Hippocampal formation (tissue), 2 donors: ENCODE measurements around the gene GAREM2.
"Not testable (repeated sequence)": the region's sequence is repeated elsewhere in the genome, so short reads cannot be mapped to it uniquely, and the experiment has no call there.

ENCODE experiments used
- DNase-seq, 2 donors: peaks; one replicate each; lab custom pipeline; 2025; lab: John Stamatoyannopoulos, UW

Gene GAREM2

DNA sequence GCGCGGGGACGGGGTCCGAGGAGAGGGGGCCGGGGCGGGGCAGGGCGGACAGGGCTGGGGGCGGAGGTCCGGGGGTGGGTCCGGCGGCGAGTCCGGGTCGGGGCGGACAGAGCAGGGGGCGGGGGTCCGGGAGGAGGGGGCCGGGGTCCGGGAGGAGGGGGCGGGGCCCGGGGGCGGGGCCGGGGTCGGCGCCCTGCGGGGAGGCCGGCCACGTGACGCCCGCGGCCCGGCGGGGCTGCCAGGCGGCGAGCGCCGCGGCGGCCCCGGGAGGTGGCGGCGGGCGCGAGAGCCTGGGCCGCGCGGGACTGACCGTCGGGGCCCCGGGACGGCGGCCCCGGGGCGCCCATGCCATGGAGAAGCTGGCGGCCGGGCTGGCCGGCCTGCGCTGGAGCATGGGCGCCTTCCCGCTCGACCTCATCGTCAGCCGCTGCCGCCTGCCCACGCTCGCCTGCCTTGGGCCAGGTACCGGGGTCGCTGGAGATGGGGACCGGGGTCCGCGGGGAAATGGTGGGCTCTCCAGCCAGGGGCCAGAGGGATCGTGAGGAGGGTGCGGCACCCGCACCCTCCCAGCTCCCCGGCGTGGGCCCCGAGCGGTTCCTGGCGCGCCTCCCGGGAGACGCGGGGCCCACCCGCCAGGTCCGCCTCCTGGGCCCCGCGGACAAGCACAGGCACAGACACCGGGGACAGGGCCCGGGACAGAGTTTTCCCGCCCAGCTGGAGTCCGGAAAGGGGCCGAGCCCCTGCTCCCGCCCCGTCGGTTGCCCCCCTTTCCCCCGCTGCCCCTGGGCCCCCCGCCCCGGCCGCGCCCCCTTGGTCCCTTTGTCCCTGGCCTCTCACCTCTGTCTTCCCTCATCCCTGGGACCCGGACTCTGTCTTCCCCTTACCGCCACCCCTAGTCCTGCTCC, at the start of gene GAREM2:
Gene GAREM2 (plus strand): TSS at position 218 of the 905 bp plus-strand sequence. CDS start 133 bp downstream, at position 351.
- no peak for DNase-seq

DNA sequence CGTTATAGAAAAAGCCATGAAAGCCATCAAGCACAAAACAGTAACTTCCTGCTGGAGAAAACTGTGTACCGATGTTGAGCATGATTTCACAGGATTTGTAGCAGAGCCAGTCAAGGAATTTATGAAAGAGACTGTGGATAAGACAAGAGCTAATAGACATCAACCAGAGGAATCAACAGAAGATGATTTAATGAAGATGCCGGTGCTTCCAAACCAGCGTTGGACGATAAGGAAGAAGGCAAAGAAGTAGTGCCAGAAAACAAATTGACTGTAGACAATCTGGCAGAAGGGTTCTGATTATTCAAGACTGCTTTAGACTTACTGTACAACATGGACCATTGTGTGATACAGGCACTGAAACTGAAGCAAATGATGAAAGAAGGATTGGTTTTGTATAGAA, 49.5 kb upstream of the GAREM2 start:
- no peak for DNase-seq

DNA sequence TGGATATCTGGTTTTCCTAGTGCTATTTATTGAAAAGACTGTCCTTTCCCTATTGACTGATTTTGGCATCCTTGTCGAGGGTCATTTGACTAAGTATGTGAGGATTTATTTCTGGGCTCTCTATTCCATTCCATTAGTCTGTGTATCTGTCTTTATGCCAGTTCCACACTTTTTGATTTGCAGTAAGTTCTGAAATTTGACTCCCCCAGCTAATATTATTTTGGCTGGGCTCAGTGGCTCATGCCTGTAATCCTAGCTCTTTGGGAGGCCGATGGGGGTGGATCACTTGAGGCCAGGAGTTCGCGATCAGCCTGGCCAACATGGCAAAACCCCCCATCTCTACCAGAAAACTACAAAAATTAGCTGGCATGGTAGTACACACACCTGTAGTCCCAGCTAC, 46.8 kb upstream of the GAREM2 start:
- no peak for DNase-seq

DNA sequence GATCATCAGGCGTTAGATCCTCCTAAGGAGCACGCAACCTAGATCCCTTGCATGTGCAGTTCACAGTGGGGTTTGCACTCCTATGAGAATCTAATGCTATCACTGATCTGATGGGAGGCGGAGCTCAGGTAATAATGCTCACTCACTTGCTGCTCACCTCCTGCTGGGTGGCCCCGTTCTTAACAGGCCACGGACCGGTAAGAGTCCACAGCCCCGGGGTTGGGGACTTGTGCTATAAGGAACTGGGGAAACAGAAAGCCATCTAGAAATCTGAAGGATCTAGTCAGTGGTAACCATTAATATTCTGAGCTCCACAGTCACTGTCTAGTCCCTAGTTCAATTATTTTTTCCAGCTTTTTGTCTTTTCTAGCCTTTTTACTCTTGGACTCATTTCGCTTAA, 44.7 kb upstream of the GAREM2 start:
- DNase-seq = no peak

DNA sequence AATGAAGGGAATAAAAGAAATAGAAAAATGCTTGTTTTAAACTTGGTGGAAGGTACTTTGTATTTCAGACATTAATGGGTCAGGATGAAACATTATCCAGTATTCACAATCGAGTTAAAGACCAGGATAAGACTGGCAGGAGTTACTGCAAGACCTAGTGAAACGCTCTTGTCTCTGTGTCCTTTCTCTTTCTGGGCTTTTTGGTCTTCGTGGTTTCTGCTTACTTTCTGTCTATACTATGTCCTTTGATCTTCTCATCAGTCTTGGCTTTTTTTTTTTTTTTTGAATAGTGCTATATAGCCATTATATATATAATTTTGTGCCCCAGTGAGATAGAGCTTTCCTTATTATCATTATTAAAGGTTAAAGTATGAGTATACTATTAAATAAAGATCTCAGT, 42.1 kb upstream of the GAREM2 start:
- DNase-seq = no peak

DNA sequence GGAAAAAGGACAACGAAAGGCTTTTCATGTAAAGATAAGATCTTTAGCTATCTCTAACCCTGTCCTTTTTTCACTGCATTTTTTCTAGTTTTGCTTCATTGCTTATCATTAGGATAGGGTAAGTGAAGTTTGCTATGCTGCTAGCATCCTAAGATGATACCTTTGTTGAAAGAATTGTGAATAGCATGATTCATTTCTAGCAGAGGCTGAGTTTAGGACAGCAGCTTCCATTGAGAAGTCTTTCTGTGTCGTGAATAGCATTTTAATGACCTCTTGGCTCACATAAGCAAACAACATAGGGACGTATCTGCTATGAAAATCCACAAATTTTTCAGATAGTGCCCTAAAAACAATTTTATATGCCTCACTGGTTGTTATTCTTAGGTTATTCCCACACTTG, 36.4 kb upstream of the GAREM2 start:
- peak in 1 of 2 donors; percentile 48 for DNase-seq

DNA sequence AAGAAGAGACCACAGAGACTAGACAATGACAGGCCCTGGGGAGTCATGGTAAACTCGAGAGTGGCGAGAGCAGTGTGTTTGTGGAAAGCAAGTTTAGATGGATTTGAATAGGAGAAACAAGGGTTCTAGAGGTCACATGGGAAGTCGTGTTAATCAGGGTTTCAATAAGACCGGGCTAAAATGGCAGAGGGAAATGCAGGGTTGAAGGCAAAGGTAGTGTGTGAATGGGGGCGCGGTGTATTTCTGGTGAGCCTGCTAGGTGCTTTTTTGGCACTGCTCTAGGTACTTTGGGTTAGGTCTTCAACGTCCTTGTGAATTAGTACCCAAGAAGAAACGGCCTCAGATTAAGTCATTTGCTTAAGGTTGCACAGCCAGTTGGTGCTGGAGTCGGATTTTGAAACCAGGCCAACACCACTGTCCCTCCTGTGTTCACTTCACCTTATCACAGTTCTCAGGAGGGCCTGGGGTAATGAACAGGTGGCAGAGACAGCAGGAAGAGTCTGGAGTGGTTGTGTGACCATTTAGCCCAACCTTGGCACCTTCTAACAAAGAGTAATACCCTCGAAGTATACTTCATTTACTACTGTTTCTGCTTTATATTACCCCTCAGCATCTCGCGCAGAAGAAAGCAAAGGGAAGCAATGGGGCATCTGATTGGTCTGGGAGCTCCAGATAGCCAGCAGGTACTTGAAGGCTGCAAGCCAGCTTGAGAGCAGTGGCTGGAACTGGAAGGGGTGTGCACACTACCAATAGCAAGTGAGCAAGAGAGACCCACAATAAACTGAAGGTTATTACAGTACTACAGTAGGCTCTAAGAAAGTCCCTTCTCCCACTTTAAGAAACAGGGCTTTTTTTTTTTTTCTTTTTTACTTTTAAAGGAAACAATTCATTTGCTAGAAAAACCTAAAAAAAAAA, 33.4 kb upstream of the GAREM2 start:
- no peak for DNase-seq

DNA sequence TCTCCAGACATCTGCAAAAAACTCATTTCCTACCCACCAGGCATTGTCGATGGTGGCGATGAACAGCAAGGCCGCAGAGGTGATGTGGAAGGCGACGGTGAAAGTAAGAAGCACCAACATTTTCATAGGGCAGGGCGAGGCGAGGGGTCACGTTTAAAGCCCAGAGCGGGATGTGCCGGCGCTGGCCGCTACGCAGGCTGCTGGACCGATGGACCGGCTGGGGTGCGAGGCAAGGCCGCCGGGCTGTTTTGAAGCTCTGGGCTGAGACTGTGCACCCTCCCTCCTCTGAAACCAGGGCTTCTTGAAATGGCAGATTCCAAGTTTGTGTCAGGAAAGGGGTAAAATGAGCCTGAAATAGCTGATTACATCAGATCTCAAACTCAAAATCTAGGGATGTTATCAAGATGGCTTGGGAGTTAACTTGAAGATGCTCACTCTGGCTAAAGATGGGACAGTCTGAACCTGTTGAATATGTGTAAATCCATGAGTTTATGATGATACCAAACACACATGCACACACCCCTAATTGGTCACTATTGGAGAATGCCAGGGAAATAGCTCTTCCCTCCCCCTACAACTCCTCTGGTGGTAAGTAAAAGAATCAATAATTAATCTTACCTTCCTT, 31.6 kb upstream of the GAREM2 start:
- DNase-seq = no peak

DNA sequence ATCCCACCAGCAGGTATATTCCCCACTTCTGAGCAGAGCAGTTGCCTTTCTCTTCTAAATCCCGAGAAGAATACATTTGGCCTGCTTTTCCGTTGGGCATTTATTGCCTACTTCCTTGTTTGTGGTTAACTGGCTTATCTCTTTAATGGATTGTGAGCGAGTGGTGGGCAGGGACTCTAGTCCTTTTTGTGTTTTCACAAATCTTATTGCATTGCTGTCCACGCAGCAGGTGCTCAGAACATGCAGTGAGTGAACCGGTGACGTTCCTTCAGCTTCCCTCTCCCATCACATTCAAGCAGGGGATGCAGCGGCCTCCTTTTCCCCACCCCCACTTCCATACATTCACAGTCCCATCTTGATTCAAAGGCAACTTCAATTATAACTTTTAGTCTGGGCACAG, 28.9 kb upstream of the GAREM2 start:
- no peak for DNase-seq

DNA sequence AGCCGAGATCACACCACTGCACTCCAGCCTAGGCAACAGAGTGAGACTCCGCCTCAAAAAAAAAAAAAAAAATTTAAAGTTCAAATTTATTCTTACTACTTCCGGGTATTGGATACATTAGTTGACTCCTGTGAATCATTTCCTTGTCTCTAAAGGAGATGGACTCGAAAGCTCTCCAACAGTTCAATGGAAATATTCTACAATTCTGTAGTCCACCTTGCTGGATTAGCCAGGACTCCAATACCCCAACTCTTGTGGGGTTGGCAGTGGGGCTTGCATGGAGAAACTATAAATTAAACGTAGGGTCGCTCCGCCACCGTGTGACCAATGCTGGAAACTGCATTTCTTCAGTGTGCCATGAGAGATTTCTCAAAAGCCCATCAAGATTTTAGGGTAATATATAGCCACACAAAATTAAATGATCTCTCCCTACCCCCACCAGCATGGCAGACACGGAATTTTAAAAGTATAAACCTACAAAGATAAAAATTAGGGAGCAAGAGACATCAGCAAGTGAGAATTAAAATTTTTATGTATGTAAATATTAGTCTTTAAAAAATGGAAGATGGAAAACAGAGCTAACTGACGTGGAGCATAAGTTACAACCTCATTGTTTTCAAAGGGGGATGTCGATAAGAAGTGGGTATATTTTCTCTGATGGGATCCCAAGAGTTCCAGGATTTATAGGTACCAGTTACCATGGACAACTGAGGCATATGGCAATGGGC, 27.8 kb upstream of the GAREM2 start:
- peak; percentile 52 to 62 for DNase-seq

DNA sequence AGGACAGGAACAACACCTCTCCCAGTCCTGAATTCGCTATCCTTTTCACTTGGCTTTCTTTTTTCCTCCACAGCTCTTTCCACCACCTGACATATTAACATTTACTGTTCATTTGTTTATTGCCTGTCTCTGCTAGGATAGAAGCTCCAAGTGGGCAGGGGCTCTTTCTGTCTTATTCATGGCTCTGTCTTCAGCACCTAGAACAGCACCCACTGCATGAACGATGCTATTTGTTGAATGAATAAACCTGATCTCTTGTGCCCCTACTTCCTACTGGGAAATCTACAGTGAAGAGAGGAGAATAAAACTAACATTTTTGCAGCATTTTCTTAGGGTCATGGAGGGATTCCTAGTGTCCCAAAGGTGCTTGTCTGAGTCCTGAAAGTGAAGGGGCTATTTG, 24.4 kb upstream of the GAREM2 start:
- DNase-seq = no peak

DNA sequence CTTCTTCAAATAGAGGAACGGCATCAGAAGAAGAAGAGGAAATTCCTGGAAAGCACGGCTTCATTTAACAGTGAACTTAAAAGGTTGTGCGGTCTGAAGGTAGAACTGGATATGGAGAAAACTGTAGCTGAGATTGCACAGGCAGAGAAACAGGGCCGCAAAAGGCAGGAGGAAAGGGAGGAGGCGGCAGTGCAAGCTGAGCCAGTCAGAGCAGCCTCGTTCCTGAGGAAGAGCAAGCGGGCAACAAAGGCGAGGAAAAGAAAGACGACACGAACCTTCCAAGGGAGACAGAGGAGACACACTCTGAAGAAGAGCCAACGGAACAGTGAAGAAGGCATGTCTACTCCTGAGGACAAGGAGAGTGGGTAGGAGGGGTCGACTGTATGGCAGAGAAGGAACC, 22.6 kb upstream of the GAREM2 start:
- DNase-seq = no peak

DNA sequence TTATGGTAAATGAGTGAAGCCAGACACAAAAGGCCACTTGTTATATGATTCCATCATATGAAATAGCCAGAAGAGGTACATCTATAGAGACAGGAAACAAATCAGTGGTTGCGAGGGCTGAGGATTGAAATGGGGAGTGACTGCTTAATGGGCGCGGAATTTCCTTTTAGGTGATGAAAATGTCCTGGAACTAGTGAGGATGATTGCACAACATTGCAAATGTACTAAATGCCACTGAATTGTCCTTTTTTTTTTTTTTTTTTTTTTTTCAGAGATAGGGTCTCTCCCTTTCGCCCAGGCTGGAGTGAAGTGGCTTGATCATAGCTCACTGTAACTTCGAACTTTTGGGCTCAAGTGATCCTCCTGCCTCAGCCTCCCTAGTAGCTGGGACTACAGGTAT, 15.3 kb upstream of the GAREM2 start:
- no peak for DNase-seq

DNA sequence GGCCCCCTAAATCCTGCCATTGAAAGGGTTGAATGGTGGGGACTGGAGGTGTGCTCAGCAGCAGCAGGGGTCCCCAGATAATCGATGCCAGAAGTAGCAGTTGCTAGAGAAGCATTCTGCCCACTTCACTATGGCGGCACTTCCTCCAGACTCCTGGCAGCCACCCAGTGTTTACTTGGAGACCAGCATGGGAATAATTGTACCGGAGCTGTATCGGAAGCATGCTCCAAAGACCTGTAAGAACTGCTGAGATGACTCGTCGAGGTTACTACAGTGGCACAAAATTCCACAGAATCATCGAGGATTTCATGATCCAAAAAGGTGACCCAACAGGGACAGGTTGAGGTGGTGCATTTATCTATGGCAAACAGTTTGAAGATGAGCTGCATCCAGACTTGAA, 11.0 kb upstream of the GAREM2 start:
- DNase-seq = no peak

DNA sequence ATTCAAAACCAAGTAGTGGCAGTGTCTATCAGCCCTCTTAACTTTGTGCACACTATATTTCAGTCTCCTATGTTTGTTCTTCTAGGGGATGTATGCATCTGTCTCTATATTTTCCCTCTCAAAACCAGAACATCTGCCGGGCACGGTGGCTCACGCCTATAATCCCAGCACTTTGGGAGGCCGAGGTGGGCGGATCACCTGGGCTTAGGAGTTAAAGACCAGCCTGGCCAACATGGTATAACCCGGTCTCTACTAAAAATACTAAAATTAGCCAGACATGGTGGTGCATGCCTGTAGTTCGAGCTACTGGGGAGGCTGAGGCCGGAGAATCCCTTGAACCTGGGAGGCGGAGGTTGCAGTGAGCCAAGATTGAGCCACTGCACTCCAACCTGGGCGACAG, 9.9 kb upstream of the GAREM2 start:
- DNase-seq = no peak

DNA sequence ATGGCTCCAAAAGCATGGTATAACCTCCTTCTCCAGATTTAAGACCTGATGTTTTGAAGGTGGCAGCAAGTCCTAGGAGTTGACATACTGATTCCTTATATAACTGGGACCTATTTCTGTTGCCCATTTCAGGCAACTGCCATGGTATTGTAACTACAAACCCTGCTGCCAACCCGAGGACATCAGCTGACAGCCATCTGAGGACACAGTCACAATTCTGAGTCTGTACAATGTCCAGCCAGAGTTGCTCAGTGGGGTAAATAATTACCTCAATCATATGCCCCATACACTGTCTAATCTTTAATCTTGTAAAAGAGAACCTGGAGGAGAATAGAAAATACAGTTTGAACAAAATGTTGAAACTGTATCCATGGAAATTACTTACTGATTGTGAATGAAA, 8.7 kb upstream of the GAREM2 start:
- peak in 1 of 2 donors; percentile 20 for DNase-seq

DNA sequence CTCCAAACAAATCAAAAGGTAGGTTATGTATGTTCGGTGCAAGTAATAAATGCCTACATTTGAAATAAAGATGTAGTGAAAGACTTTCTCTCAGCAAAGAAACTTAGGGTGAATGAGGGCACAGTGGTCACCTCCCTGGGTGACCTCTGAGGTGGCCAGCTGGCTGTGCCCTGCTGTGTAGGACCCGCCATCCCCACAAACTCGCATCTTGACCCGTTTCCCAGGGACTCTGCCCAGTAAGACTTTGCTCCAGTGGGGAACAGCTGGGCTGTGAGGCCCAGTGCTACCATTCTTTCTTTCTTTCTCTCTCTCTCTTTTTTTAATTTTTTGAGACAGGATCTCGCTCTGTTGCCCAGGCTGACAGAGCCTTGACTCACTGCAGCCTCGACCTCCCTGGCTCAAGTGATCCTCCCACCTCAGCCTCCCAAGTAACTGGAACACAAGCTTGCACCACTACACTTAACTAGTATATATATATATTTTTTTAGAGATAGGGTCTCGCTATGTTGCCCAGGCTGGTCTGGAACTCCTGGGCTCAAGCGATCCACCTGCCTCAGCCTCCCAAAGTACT, 8.2 kb upstream of the GAREM2 start:
- no peak for DNase-seq

DNA sequence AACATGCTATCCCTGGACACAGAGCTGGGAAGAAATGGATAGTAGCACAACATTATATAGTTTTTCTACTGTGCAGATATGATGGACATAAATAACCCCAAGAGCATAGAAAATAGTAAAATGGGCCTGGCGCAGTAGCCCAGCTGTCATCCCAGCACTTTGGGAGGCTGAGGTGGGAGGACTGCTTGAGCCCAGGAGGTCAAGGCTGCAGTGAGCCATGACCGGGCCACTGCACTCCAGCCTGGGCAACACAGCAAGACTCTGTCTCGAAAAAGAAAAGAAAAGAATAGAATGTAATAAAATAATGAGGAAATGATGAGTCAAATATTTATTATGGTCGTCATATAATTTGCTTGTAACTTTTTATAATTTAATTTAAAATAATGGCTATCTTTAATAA, 7.5 kb upstream of the GAREM2 start:
- DNase-seq = no peak

DNA sequence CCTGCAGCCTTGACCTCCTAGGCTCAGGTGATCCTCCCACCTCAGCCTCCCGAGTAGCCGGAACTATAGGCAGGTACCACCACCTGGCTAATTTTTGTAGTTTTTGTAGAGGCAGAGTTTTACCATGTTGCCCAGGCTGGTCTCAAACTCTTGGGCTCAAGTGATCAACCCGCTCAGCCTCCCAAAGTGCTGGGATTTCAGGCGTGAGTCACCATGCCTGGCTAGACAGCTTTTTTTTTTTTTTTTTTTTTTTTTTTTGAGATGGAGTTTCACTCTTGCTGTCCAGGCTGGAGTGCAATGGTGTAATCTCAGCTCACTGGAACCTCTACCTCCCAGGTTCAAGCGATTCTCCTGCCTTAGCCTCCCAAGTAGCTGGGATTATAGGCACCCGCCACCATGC, 6.3 kb upstream of the GAREM2 start:
- not testable (repeated sequence) for DNase-seq

DNA sequence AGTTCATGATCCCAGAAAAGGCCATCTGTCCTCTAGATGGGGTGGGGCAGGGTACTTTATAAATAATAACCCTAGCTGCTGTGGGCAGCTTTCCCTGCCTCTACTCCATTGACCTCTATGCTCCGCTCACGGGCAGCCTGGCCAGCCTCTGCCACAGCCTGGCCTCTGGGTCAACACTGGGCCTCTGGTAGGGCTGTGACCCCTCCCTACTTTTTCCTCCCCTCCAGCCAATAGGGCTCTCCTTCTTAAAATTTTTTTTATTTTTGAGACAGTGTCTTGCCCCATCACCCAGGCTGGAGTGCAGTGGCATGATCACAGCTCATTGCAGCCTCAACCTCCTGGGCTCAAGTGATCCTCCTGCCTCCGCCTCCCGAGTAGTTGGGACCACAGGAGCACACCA, 4.1 kb upstream of the GAREM2 start:
- DNase-seq = no peak

DNA sequence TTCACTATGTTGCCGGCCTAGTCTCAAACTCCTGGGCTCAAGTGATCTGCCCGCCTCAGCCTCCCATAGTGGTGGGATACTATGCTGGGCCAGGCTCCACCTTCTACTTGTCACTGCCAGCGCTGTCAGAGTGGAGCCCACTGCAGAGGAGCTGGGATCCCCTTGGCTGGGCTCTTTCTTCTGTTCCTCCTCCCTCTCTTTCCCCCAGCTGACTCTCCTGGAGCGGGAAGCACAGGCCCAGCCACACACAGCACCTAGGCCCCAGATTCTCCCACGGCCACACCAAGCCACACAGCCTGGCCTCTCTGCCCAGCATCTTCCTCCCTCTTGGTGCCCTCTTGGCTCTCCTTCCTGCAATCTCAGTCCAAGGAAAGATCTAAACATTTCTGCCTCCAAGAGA, 3.7 kb upstream of the GAREM2 start:
- DNase-seq = no peak
